ENCODE measurements around the gene SLC25A43.
"Not testable (repeated sequence)": the region's sequence is repeated elsewhere in the genome, so short reads cannot be mapped to it uniquely, and the experiment has no call there.

The SLC25A43 gene

DNA sequence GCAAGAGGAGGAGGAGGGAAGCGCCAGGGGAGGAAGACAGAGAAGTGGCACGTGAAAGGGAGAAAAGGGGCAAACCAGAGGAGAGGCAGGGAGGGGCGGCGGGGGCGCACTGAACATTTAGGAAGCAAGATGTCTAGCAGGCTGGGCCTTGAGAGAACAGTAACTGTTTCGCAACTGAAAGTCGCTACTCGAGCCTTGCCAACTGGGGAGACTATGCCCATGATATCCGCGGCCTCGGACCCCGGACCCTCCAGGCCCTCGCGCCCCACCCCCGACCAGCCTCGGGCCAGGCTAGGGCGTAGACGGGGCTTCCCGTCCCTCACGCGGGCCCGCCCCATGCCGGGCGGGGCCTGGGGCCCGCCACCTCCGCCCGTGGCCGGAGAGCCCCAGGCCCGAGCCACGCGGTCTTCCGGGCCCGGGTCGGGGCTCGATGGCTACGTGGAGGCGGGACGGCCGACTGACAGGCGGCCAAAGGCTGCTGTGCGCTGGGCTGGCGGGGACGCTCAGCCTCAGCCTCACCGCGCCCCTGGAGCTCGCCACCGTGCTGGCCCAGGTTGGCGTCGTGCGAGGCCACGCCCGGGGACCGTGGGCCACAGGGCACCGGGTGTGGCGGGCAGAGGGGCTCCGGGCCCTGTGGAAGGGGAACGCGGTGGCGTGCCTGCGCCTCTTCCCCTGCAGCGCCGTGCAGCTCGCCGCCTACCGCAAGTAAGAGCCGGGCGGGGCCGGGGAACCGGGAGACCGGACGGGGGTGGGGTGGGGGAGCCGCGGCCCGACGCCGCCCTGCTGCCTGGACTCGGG is at the start of gene SLC25A43:
Gene SLC25A43, plus strand, starts transcription at position 363 of the 798 bp plus-strand sequence. Its CDS starts 68 bp downstream, at position 431.
- no peak for DNase-seq

DNA sequence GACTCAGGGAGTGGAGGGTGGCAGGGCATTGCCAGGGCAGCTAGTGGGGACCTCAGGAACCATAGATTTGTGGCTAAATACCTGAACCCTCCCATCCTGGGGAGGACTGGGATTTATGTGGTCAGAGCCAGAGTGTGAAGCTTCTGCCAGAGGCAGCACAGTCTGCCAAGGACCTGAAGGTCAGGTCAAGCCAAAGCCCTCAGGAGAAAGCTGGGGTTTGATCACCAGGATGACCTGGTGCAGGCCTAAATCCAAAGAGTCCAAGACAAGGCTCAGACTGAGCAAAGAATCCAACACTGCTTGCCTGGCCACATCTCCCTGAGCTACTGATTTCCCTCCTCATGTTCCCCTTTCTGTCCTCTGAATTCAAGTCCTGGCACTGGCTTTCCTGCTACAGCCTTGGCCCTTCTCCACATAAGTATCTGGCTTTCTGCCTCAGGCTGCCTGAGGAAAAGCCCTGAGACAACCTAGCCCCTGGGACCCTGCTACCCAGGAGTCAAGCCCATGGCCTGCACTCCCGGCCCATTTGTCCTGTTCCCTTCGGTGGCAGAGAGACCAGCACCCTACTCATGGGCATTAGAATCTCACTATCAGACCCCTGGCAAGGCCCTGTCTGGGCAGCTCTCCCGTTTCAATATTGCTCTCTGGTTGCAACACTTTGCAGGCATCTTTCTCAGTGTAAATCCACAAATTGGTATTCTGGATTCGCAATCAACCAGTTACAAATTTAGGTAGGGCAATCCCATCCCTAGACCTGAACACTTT is 39.3 kb upstream of the SLC25A43 start:
- no peak for DNase-seq

DNA sequence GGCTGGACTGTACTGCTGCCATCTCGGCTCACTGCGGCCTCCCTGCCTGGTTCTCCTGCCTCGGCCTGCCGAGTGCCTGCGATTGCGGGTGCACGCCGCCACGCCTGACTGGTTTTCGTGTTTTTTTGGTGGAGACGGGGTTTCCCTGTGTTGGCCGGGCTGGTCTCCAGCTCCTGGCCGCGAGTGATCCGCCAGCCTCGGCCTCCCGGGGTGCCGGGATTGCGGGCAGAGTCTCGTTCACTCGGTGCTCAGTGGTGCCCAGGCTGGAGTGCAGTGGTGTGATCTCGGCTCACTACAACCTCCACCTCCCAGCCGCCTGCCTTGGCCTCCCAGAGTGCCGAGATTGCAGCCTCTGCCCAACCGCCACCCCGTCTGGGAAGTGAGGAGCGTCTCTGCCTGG is 37.7 kb upstream of the SLC25A43 start:
- DNase-seq, result not testable (repeated sequence)

DNA sequence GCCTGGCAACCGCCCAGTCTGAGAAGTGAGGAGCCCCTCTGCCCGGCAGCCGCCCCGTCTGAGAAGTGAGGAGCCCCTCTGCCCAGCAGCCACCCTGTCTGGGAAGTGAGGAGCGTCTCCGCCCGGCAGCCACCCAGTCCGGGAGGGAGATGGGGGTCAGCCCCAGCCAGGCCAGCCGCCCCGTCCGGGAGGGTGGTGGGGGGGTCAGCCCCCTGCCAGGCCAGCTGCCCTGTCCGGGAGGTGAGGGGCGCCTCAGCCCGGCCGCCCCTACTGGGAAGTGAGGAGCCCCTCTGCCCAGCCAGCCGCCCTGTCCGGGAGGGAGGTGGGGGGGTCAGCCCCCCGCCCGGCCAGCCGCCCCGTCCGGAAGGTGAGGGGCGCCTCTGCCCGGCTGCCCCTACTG is 37.1 kb upstream of the SLC25A43 start:
- not testable (repeated sequence) for DNase-seq

DNA sequence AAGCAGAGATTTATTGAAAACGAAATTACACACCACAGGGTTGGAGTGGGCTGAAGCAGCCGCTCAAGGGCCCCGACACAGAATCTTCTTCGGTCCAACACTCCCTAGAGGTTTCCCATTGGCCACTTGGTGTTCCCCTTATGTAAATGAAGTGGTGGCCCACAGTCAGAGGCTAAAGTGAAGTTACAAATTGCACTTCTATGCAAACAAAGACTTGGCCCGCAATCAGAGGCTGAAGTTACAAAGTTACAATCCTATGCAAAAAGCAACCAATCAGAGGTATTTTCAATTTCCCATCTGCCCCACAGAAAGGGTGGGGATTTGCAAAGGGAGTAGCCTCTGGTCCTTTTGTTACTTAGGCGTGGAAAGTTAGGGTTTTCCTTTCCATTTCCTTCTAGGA is 35.7 kb upstream of the SLC25A43 start:
- no peak for DNase-seq

DNA sequence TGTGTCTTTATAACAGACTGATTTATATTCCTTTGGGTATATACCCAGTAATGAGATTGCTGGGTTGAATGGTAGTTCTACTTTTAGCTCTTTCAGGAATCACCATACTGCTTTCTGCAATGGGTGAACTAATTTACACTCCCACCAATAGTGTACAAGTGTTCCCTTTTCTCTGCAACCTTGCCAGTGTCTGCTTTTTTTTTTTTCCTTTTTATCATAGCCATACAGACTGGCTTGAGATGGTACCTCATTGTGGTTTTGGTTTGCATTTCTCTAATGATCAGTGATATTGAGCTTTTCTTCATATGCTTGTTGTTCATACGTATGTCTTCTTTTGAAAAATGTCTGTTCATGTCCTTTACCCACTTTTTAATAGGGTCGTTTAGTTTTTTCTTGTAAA is 27.3 kb upstream of the SLC25A43 start:
- not testable (repeated sequence) for DNase-seq

DNA sequence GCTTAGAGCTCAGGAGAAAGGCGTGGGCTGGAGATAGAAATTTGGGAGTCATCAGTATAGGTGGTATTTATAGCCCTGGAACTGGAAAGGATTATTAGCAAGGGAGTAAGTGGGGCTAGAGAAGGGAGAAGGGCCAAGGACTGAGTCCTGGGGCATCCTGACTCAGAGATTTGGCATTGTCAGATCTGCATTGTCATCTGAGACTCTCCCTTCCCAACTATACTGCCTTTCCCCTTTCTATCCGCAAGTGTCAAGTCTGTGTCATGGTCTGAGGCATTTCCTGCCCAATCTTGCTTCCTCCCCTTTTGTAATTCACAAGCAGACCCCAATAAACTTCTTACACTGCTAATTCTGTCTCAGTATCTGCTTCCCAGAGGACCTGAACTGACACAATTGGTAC is 24.4 kb upstream of the SLC25A43 start:
- no peak for DNase-seq

DNA sequence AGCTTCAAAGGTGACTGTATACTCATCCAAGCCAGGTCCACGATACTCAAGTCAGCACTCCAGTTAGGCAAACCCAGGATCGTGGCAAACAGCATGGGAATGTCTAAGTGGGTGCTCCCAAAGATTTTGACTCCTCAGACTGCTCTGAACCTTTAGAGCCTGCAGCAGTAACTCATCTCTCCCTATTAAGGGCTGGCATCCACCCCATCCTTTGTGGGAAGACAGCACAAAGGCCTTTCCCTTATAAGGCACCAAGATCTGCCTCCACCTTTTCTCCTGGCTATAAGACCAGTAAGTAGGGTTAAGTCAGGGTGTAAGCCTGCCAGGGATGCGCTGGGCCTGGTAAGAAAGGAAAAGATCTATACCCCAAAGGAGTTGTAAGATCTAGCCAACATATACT is 23.6 kb upstream of the SLC25A43 start:
- DNase-seq, result no peak

DNA sequence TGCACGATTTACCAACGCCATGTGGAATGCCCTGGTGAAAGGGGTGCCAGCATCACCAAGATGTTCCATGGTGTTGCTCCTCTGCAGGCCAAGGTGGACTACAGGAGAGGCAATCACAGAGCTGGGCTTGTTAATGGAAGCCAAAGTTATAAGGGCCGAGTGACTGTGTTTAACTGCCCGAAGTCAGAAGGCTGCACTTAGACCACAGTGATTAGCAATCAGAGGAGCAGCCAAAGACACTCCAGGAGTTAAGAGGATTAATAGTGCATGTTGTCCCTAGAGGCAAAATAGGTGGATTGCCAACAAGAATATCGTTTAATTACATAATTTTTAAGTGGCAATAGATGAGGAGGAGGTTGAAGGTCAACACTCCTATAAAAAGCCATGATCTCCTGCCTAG is 22.8 kb upstream of the SLC25A43 start:
- DNase-seq, result no peak

DNA sequence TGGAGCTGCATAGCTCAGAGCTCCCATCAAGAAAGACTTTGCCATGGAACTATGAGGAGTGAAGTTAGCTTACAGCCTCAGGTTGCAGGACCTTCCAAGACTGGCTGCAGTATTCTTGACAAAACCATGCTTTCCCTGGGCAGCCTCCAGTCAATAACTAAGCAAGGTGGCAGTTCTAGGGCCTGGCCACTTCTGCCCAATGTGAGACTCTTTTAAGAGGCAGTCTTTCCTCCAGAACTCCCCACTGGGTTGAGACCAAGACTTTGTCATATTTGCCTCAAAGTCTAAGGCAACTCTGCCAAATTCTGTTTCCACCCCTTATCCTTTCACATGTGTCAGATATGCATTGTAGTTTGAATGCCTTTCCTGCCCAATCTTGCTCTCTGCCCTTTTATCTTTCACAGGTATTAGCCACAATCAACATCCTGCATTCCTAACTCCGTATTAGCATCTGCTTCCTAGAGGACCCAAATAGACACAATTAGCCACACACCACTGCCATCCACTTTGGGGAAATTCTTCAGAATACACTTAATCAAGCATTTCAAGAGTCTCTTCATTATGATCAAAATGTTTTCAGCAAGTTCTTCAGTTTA is 17.7 kb upstream of the SLC25A43 start:
- no peak for DNase-seq

DNA sequence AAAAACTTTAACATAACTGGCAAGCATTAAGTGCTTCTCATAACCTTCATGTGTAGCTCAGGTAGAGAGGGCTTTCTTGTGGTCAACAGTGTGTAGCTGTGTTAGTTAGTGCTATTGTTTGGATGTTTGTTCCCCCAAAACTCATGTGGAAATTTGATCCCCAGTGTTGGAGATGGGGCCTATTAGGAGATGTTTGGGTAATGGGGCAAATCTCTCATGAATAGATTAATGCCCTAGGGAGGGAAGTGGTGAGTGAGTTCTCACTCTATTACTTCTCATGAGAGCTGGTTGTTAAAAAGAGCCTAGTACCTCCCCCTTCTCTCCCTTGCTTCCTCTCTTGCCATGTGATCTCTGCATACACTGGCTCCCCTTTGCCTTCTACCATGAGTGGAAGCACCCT is 16.5 kb upstream of the SLC25A43 start:
- DNase-seq, result no peak

DNA sequence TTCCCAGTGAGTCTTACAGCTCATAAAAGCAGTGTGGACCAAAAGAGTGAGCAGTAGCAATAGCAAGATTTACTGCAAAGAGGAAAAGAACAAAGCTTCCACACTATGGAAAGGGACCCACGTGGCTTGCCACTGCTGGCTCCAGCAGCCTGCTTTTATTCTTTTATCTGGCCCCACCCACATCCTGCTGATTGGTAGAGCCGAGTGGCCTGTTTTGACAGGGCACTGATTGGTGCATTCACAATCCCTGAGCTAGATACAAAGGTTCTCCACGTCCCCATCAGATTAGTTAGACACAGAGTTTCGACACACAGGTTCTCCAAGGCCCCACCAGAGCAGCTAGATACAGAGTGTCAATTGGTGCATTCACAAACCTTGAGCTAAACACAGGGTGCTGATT is 12.5 kb upstream of the SLC25A43 start:
- DNase-seq, result not testable (repeated sequence)

DNA sequence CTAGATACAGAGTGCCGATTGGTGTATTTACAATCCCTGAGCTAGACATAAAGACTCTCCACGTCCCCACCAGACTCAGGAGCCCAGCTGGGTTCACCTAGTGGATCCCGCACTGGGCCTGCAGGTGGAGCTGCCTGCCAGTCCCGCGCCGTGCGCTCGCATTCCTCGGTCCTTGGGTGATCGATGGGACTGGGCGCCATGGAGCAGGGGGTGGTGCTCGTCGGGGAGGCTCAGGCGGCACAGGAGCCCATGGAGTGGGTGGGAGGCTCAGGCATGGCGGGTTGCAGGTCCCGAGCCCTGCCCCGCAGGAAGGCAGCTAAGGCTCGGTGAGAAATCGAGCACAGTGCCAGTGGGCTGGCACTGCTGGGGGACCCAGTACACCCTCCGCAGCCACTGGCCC is 11.7 kb upstream of the SLC25A43 start:
- not testable (repeated sequence) for DNase-seq

DNA sequence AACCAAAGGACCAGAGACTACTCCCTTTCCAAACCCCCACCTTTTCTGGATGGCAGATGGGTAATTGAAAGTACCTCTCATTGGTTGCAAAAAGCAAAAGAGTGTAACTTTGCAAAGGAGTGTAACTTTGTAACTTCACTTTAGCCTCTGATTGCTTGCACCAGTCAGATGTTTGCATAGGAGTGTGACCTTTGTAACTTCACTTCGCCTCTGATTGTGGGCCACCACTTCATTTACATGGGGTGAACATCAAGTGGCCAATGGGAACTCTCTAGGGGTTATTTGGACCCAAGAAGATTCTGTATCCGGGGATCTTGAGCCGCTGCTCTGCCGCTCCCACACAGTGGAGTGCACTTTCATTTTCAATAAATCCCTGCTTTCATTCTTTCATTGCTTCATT is 9.9 kb upstream of the SLC25A43 start:
- no peak for DNase-seq

DNA sequence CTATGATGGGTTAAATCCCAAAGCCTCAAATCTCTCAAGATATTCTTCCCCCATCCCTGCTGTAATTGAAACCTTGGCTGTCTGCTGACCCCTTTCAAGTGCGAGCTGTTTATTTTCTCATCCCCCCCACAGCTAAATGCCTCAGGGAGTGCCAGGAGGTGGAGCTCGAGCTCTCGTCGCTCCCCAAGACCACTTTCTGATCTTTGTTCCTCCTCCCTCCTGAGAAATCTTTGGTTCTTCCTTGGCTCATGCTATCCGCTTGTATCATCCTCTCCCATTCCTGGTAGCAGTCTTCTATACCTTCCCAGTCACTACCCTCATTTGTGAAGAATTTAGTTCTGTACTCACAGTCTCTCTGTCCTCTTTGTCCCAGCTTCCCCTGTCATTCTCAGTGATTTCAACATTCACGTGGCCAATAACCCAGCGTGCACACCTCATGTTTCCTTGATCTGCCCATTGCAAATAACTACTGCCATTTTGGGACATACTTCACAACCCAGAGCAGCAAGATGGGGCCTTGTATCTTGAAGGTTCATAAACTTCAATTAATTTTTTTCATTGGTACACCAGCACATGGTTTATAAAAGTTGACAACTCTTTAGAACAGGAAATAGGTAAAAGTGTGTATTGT is 9.2 kb upstream of the SLC25A43 start:
- DNase-seq, result no peak

DNA sequence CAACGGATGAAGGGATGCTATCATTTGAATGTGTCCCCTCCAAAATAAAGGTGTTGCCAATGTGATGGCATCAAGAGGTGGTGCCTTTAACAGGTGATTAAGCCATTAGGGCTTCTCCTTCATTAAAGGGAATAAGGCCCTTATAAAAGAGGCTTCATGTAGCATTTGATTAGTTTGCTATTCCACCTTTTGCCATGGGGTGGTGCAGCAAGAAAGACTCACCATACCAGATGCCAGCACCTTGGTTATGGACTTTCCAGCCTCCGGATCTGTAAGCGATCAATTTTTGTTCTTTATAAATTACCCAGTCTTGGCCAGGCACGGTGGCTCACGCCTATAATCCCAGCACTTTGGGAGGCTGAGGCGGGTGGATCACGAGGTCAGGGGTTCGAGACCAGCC is 7.9 kb upstream of the SLC25A43 start:
- no peak for DNase-seq

DNA sequence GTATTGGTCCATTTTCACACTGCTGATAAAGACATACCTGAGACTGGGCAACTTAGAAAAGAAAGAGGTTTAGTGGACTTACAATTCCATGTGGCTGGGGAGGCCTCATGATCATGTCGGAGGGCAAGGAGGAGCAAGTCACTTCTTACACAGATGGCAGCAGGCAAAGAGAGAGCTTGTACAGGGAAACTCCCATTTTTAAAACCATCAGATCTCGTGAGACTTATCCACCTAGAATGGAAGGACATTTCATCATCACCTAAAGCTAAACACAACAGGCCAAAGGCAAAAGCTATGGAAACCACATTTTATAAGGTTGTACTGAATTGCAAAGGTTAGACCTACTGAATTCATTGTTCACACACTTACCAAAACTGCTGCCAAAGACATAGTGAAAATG is 6.0 kb upstream of the SLC25A43 start:
- no peak for DNase-seq

DNA sequence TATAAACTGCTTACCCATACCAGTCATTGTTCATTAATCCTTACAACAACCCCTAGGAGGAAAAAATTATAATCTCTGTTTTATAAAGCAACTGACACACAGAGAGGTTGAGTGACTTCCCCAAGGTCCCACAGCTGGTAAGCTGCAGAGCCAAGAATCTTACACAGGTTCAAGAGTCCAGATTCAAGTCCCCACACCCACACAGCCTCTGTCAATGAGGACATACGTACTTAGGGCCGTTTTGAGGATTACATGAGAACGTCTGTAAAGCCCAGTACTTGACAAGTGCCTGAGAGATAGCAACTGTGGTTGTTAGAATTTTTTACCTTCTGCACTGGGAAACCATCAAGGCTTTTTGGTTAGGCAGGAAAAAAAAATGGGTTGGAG is 556 bp upstream of the SLC25A43 start:
- no peak for DNase-seq

DNA sequence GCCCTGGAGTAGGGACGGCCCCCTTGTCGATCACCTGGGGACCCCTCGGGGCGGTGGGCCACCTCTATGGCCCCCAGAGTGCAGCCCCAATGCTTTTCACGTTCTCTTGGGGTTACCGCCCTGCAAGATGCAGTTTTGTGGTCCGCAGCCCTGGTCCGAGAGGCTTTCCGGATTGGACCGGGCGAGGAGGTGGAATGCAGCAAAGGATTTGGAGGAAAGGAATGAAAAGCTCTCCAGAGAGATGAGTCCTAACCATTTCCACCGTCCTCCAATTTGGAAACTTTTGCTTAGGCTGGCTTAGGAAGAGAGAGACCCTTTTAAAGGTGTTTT is 601 bp downstream of the SLC25A43 start:
- no peak for DNase-seq

DNA sequence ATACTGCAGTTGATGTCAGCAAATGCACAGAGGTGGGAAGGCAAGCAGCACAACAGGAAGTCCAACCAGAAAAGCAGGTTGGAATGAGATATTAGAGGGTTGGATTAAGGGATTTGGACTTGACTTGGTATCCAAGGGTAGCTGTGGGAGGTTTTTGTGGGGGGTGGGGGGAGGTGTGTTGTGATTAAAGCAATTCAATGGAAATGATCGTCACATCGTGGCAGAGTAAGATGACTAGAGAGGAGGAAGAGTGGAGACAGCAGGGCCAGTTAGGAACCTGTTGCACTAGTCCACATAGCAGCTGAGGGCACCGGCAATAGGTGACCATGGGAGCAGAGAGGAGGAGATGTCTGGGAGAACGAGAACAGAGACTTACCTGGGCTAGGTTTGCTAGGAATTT is 2.4 kb downstream of the SLC25A43 start:
- DNase-seq, result no peak

DNA sequence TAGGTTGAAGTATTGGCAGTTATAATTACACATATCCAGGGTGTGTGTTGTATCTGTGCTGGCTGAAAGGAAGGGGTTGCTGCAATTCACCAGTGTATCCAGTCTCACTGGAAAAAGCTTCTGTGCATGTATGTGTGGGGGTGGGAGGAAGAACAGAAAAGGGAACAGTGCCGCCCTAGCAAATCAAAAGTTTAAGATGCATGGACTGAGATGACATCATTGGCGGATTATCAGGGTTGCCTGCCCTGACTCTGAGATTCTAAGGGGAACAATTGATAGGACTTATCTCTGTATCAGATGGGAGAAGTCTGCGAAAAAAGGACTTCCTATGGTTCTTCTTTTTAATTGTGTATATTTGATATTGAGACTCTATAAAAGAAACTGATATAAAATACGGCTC is 3.5 kb downstream of the SLC25A43 start:
- no peak for DNase-seq

DNA sequence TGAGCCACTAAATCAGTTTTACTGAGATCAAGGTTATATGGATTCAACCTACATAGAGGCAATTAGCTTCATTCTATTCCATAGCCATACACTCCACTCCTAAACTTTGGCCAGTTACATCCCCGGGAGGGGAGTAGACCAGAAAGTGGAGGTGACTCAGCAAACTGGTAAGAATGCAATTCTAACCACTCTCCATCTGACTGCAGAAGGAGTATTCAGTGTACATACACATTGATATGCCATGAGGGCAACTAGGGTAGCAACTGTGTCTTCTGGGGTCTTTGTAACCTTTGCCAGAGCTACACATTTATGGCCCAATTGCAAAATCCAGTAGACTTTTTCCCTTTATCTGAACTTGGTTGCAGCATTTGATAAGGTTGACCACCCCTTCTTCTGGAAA is 7.6 kb downstream of the SLC25A43 start:
- no peak for DNase-seq

DNA sequence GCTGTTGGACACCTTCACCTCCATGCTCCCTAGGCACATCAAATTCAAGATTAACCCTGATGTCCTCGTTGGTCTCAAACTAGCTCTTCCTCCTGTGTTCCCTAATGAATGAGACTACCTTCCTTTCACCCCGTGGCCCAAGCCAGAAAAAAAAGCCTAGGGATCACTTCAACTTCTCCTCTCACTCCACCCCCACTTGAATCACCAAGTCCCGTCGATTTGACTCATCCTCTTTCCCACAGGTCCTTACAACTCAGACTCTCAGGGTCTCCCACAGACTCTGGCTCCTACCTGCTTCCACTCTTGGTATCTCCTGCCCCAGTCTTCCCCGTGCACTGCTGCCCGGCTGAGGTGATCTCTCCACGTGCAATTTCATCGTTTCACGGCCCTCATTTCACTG is 8.5 kb downstream of the SLC25A43 start:
- no peak for DNase-seq
